Posterior vena cava (tissue), 2 donors: Measurements from ENCODE around the gene PDXDC1. TPM values are rescaled to one million over a fixed set of nuclear protein-coding genes. Genes with fewer than 3 reads are reported as not detected.
"Not testable (repeated sequence)": the region's sequence is repeated elsewhere in the genome, so short reads cannot be mapped to it uniquely, and the experiment has no call there.

Experiments used
- DNase-seq: peaks from one replicate; pipeline ENCODE4 v3.0.0-alpha.2; 2020; ENCODE audit warnings: low spot score
- intact Hi-C, 2 donors: fragments of 100-400 bp; cut with DNase I; formaldehyde crosslinking; loops; one replicate each; pipeline versions ENCODE4 v1.14.1 to v1.14.2; 2022 to 2023
- long read RNA-seq, 2 donors: library from polyadenylated mRNA; unstranded; transcript quantifications; one replicate each; pipeline ENCODE4 v2.0.0, GENCODE V29; 2020 to 2021
- total RNA-seq, 2 donors: library from RNA; stranded (reverse); fragmentation: NEBNext Ultra II Directional; extraction: Animal tissue kit (Norgen Biotek cat#: 25700); gene quantifications; one replicate each; pipeline ENCODE4 v1.2.1, GENCODE V29; 2021
- donor health status: DM: yes; HTN: yes; CAD: no.
- donor health status: DM: yes; HTN: yes; CAD: no.

PDXDC1 gene, protein sequence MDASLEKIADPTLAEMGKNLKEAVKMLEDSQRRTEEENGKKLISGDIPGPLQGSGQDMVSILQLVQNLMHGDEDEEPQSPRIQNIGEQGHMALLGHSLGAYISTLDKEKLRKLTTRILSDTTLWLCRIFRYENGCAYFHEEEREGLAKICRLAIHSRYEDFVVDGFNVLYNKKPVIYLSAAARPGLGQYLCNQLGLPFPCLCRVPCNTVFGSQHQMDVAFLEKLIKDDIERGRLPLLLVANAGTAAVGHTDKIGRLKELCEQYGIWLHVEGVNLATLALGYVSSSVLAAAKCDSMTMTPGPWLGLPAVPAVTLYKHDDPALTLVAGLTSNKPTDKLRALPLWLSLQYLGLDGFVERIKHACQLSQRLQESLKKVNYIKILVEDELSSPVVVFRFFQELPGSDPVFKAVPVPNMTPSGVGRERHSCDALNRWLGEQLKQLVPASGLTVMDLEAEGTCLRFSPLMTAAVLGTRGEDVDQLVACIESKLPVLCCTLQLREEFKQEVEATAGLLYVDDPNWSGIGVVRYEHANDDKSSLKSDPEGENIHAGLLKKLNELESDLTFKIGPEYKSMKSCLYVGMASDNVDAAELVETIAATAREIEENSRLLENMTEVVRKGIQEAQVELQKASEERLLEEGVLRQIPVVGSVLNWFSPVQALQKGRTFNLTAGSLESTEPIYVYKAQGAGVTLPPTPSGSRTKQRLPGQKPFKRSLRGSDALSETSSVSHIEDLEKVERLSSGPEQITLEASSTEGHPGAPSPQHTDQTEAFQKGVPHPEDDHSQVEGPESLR
- total RNA-seq = 10 to 100 TPM; 63.9 to 72.9 TPM
- long read RNA-seq, donor 1, full-length matches to known transcripts = 18 of 59 reads
- long read RNA-seq, donor 1, partial matches to known transcripts = 10 of 59 reads
- long read RNA-seq, donor 1, other reads (novel, unspliced or antisense) = 31 of 59 reads
- long read RNA-seq, donor 2, full-length matches to known transcripts = 15 of 64 reads
- long read RNA-seq, donor 2, partial matches to known transcripts = 15 of 64 reads
- long read RNA-seq, donor 2, other reads (novel, unspliced or antisense) = 34 of 64 reads

DNA sequence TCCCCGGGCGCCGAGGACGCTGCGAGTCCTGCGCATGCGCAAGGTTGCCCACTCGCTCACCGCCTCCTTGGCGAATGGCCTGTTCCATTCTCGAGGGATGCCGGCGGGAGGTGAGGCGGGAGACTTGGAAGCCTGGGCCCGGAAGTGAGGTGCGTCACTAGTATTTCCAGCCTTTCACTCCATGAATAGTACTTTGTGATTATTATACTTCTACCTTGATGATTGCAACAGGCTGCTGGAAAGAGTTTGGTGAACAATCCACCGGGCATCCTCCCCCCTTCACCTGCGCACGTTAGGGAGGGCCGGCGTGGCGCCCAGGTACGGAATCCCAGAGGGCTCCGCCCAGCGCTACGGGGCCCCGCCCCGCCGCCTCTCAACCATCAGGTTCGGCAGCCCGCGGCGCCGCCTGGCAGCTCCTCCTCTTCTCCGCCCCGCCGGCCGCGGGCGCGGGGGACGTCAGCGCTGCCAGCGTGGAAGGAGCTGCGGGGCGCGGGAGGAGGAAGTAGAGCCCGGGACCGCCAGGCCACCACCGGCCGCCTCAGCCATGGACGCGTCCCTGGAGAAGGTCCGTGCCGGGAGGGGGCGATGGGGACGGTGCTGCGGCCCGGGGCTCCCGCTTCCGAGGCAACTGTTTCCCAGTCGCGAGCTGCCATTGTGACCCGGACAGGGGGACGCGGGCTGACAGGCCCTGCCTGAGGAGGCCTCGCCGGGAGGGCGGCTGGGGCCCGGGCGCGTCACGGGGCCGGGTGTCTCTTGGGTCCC, at the start of gene PDXDC1:
Gene PDXDC1, plus strand, starts transcription at position 371 of the 762 bp plus-strand sequence. Its CDS starts 174 bp downstream, at position 545.
- intact Hi-C loops = not testable (repeated sequence)
- DNase-seq = peak; percentile 98

DNA sequence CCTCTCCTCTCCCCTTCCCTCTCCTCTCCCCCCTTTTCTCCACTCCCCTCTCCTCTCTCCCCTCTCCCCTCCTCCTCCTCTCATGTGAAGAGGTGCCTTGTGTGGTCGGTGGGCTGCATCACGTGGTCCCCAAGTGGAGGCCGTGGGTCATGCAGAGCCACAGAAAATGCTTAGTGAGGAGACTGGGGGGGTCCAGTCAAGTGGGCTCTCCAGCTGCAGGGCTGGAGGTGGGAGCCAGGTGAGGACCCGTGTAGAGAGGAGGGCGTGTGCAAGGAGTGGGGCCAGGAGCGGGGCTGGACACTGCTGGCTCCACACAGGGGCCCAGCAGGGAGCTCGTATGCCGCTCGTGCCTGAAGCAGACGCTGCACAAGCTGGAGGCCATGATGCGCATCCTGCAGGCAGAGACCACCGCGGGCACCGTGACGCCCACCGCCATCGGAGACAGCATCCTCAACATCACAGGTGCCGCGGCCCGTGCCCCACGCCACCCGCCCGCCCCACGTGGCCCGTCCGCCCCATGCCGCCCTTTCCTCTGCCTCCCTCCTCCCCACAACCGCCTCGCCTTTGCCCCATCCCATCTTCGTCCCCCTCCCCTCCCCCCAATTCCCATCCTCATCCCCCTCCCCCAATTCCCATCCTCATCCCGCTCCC, 46.6 kb upstream of the PDXDC1 start:
- peak; percentile 79 for DNase-seq
- intact Hi-C loops = not testable (repeated sequence)

DNA sequence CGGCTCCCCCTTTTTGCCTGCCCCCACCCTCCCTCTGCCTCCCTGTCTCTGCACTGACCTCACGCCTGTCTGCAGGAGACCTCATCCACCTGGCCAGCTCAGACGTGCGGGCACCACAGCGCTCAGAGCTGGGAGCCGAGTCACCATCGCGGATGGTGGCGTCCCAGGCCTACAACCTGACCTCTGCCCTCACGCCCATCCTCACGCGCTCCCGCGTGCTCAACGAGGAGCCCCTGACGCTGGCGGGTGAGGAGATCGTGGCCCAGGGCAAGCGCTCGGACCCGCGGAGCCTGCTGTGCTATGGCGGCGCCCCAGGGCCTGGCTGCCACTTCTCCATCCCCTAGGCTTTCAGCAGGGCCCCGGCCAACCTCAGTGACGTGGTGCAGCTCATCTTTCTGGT, 45.6 kb upstream of the PDXDC1 start:
- DNase-seq, intact Hi-C loops: not testable (repeated sequence)

DNA sequence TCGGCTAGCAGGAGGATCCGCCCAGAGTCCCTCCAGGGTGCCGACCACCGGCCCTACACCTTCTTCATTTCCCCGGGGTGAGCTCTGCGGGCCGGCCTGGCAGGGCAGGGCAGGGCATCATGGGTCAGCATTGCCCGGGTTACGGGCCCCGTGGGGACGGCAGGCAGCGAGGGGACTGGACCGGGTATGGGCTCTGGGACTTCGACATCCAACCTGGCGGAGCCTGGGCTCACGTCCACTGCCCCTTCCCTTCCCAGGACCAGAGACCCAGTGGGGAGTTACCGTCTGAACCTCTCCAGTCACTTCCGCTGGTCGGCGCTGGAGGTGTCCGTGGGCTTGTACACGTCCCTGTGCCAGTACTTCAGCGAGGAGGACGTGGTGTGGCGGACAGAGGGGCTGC, 44.6 kb upstream of the PDXDC1 start:
- DNase-seq, intact Hi-C loops: not testable (repeated sequence)

DNA sequence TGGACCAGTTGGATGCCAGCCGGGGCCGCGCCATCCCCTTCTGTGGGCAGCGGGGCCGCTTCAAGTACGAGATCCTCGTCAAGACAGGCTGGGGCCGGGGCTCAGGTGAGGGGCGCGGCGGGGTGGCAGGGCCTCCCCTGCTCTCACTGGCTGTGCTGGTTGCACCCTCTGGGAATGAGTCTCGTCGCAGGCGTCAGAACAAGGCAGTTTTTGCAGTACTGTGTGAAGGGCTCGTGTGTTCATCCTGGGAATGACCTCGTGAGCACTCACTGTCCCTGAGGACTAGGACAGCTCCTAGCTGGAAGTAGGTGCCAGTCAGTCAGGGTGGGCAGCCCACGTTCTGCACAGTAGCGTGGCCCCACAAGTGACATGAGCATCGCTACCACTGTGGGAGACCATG, 43.9 kb upstream of the PDXDC1 start:
- not testable (repeated sequence) for DNase-seq

DNA sequence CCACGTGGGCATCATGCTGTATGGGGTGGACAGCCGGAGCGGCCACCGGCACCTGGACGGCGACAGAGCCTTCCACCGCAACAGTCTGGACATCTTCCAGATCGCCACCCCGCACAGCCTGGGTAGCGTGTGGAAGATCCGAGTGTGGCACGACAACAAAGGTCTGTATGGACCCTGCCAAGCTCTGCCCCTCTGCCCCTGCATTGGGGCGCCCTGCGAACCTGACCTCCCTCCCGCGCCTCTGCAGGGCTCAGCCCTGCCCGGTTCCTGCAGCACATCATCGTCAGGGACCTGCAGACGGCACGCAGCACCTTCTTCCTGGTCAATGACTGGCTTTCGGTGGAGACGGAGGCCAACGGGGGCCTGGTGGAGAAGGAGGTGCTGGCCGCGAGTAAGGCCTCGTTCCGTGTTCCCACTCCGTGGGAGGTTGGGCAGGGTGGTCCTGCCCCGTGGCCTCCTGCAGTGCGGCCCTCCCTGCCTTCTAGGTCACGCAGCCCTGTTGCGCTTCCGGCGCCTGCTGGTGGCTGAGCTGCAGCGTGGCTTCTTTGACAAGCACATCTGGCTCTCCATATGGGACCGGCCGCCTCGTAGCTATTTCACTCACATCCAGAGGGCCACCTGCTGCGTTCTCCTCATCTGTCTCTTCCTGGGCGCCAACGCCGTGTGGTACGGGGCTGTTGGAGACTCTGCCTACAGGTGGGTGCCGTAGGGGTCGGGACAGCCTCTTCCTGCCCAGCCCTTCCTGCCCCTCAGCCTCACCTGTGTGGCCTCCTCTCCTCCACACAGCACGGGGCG, 42.0 kb upstream of the PDXDC1 start:
- intact Hi-C loops, DNase-seq: not testable (repeated sequence)

More for the DNA sequence above, 43.9 kb upstream of the PDXDC1 start:
- intact Hi-C loops = not testable (repeated sequence)

DNA sequence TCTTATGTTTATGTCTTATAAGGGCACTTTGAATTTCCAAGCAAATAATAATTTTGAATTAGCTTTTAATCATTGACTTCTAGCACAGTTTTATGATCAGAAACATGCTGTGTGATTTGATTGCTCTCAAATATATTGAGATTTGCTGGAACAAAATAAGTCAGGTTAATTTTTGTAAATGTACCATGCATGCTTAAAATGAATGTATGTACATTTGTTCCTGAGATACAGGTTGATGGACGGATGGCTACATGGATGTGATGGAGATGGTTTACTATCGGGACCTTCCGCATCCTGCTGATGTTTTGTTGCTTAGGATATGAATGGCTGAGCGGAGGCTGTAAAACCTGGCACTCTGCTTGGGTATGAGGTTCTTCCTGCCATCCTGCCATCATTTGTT, 37.7 kb upstream of the PDXDC1 start, which contains the start of gene NPIPA1:
Gene NPIPA1, plus strand, starts transcription at position 301 of the 400 bp plus-strand sequence. Its CDS starts 0 bp downstream, at position 301.
- DNase-seq, intact Hi-C loops: not testable (repeated sequence)

DNA sequence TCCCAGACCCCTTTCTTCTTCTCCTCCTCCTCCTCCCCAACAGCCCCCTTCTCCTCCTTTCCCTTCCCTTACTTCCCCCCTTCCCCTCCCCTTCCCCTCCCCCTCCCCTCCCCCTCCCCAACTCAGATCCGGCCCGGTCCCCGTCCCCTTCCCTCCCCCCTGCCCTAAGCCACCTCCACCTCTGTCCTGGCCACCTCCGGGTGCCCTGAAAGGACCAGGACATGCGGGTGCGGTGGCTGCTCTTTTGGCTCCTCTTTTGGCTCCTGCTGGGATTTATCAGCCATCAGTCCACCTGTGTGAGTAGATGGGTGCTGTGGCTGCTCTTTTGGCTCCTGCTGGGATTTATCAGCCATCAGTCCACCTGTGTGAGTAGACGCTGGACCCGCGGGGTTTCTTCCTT, 36.8 kb upstream of the PDXDC1 start:
- DNase-seq, intact Hi-C loops: not testable (repeated sequence)

DNA sequence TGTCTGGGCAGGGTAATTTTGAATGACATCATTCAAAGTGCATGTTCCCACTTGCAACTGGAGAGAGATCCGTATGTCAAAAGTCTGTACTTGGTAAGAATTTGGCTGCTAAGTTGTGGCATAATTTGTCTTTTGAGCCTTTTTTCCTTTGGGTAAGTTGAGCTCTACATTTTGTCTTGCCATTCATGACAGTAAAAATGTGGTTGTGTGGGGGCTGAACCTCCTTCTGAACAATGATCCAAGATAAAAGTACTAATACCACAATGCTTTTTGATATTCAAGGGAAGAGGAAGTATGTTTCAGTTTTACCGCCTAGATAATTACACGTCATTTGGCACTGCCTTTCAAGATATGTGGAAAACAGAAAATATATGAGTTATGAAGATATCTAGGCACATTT, 32.1 kb upstream of the PDXDC1 start:
- DNase-seq, intact Hi-C loops: not testable (repeated sequence)

DNA sequence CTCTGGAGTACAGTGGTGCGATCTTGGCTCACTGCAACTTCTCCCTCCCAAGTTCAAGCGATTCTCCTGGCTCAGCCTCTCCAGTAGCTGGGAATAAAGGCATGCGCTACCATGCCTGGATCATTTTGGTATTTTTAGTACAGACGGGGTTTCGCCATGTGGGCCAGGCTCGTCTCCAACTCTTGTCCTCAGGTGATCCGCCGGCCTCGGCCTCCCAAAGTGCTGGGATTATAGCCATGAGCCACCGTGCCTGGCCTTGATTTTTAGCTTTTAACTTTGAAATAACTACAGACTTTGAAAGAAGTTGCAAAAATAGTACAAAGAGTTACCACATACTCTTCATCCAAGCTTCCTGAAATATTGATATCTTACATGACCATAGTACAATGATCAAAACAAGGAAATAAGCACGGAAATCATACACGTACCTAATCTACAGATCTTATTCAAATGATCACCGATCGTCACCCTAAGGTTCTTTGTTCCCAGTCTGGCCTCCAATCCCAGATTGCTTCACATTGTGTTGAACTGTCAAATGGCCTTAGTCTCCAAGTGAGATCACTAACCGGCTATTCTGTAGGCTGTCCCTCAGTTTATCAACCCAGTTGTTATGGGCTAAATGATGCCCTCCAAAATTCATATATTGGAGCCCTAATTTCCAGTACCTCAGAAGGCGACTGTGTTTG, 19.1 kb upstream of the PDXDC1 start:
- DNase-seq = no peak
- intact Hi-C loops = no loop called here

DNA sequence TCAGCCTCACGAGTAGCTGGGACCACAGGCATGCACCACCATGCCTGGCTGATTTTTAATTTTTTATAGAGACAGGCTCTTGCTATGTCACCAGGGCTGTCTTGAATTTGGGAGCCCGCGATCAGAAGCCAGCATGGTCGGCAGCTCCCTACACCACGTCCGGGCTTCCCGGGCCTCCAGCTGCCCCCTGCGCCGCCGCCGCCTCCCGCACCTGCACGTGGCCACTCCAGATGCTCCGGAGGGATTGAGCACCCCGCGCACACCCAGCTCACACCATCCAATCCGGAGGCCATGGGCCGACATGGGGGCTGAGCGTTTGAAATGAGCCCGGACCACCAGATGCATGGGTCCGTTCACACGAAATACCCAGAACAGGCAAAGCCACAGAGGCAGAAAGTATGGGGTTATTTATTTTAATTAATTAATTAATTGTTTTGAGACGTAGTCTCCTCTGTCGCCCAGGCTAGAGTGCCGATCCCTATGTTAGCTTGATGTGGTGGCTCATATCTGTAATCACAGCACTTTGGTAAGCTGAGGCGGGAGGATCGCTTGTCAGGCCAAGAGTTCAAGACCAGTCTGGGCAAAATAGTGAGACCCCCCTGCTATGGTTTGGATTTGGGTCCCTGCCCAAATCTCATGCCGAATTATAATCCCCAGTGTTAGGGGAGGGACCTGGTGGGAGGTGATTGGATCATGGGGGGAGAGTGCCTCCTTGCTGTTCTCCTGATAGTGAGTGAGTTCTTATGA, 17.1 kb upstream of the PDXDC1 start:
- intact Hi-C loops = no loop called here
- DNase-seq = peak; percentile 82

DNA sequence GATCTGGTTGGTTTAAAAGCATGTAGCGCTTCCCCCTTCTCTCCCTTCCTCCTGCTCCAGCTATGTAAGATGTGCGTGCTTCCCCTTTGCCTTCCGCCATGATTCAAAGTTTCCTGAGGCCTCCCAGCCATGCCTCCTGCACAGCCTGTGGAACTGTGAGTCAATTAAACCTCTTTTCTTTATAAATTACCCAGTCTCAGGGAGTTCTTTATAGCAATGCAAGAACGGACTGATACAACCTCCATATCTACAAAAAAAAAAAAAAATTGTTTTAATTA, 16.6 kb upstream of the PDXDC1 start:
- peak; percentile 58 for DNase-seq
- intact Hi-C loops = no loop called here

DNA sequence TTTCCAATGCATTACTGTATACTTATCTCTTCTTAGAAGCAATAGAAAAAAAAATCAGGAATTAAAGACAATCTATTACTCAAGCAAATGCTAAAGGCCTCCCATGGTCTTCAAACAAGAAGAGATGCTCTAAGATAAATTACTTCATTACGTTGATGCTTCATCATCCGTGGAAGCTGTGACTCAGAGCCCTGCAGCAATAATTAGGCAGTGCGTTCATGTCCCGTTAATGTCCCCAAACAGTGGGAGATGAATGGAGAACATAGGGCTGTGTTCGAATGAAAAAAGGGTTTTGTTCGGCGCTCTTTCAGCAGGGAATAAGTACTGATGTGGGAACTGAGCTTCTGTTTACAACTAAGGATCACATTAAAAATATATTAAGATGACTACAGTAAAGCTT, 15.9 kb upstream of the PDXDC1 start:
- no peak for DNase-seq
- intact Hi-C loops = no loop called here

DNA sequence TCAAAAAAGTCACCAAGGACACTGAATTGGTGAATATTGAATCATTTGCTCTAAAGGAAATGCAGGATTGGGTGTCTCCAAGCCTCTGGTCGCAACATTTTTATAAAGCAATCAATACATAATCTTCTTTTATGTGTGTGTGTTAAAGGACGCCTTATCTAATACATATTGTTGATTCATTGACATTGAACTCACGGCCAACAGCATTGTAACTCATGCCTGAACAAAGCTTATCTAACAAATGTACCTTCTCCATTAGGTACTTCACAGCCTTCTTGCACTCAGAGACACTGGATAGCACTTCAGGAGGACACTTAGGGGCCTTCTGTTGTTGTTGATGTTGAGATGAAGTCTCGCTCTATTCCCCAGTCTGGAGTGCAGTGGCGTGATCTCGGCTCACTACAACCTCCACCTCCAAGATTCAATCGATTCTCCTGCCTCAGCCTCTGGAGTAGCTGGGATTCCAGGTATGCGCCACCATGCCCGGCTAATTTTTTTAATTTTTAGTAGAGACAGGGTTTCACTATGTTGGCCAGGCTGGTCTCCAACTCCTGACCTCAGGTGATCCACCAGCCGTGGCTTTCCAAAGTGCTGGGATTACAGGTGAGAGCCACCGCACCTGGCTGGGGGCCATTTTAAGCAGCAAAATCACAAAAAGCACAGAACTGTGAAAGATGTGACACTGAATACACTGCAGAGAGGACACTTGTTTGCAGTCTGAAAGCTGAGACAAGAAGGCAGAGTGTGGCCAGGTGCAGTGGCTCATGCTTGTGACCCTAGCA, 13.2 kb upstream of the PDXDC1 start:
- no peak for DNase-seq
- intact Hi-C loops = no loop called here

DNA sequence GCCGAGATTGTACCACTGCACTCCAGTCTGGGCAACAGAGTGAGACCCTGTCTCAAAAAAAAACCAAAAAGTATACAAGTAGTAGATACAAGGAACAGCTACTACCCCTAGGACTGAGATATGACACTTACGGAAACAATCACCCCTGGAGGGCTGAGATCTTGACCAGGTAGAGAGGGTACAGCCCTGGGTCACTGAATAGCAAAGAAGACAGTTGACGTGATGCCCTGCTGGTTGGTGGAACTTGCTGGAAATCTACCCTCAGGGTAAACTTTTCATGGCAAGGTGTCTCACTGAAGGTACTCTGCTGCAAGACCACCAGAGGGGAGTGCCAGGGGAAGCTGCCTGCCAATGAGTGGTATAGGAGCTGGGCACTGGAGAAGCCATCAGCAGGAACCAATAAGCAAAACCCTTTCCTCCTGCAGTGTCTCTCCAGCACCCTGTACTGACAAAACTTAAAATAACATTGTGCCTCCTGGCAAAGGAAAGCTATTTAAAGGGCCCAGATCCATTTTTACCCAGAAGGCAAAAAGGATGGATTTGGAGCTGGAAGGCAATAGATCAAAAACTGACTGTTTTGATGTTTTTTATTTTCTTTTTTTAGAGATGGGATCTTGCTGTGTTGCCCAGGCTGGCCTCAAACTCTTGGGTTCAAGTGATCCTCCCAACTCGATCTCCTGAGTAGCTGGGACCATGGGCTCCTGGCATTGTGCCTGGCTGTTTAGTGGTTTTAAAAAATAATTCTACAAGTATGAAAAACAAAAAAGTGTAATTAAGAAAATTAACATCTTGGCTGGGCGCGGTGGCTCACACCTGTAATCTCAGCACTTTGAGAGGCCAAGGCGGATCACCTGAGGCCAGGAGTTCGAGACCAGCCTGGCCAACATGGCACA, 11.3 kb upstream of the PDXDC1 start:
- DNase-seq = no peak
- intact Hi-C loops = no loop called here
